HS-5 (cell line): Measurements from ENCODE around the gene NPB.
"Not testable (repeated sequence)": the region's sequence is repeated elsewhere in the genome, so short reads cannot be mapped to it uniquely, and the experiment has no call there.

ENCODE experiments used
- DNase-seq: peaks from one replicate; pipeline ENCODE4 v3.0.0-alpha.2; 2012; ENCODE audit warnings: low read depth

The NPB gene

GRCh38 chr17:81912441-81913309, 10.6 kb downstream of the NPB start:
- no peak for DNase-seq

GRCh38 chr17:81913394-81914102, 11.5 kb downstream of the NPB start:
- no peak for DNase-seq

GRCh38 chr17:81914103-81914850, 12.2 kb downstream of the NPB start:
- no peak for DNase-seq

GRCh38 chr17:81915331-81915730, 13.3 kb downstream of the NPB start:
- DNase-seq = no peak

GRCh38 chr17:81916234-81917001, 14.4 kb downstream of the NPB start:
- peak; percentile 56 for DNase-seq

GRCh38 chr17:81917565-81918332, 15.7 kb downstream of the NPB start, which contains the start of gene SIRT7:
TSS of gene SIRT7 (minus strand) at chr17:81918176. CDS start at chr17:81918131, 45 bp downstream.
- DNase-seq = no peak

- DNase-seq = not testable (repeated sequence)
Measured at GRCh38 chr17:81918333-81918669, 16.3 kb downstream of the NPB start.

GRCh38 chr17:81918832-81919545, 17.0 kb downstream of the NPB start:
- DNase-seq = no peak

- DNase-seq = no peak
Measured at GRCh38 chr17:81920612-81921536, 18.8 kb downstream of the NPB start.

- DNase-seq = no peak
Measured at GRCh38 chr17:81921537-81921862, 19.5 kb downstream of the NPB start.

- DNase-seq = no peak
Measured at GRCh38 chr17:81921996-81922565, 20.0 kb downstream of the NPB start.

GRCh38 chr17:81922566-81923301, 20.7 kb downstream of the NPB start:
- no peak for DNase-seq

- no peak for DNase-seq
Measured at GRCh38 chr17:81923302-81924260, 21.5 kb downstream of the NPB start.

GRCh38 chr17:81924557-81925532, 22.8 kb downstream of the NPB start:
- DNase-seq = no peak

- DNase-seq = no peak
Measured at GRCh38 chr17:81925860-81926450, 23.9 kb downstream of the NPB start.
